OCI-M1 (cell line): ENCODE results near the gene LRMDA.
A peak's percentile ranks its signal among the peaks of the same experiment; 100 is the strongest.

Experiments used
- DNase-seq: peaks from one replicate; lab custom pipeline; 2025; lab: John Stamatoyannopoulos, UW

Gene LRMDA

DNA sequence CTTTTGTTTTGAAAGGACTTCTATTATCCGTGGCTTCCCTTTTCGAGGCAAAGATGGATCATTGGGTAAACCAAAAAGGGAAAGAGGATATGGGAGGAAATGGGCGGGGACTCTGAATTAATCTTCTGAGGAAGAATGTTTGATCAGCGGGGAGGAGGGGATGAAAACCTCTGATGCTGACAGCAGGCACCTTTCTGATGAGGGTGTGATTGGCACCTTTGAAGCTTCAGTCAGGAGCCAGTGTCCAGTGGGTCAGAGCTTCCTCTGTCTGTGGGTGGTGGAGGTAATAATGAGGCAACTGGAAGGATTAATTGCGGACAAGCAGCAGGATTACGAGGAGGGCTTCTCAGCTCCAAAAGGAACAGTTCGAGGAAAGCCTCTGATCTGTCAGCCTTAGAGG is 877.6 kb downstream of the LRMDA start:
- no peak for DNase-seq

DNA sequence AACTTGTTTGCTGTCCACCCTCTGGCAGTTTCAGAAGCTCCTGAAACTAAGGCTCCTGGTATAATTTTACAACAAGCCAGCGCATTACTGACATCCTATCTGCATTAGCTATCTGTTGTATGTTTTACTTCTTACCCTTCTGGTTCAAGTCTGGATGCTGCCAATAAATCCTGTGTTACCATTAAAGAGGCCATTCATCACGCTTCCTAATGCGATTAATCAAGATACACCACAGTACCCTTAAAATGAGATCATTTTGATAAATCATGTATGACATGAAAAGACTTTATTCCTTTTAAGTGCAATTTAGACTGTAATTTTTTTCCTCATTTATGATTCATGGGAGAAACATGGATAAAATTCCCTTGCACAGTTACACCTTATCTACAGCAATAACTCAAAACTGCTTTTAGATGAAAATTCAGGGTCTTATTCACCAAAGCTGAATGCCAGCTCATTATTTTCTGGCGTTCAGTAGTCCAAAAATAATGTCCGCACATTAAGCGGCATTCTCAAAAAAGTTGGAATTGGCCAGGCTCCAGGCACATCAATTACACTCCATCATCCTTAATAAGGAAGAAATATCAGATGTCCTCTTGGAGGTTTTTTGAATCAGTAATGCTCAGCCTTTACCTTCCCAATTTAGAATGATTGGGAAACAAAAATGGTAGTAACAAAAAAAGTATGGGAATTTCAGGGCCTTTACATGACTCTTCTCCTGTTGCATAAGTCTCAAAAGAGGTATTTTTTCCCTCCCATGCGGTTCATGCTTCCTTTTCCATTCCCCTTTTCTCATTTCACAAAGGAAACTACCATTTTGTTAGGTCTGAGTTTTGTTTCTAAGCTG is 878.5 kb downstream of the LRMDA start:
- DNase-seq: no peak

DNA sequence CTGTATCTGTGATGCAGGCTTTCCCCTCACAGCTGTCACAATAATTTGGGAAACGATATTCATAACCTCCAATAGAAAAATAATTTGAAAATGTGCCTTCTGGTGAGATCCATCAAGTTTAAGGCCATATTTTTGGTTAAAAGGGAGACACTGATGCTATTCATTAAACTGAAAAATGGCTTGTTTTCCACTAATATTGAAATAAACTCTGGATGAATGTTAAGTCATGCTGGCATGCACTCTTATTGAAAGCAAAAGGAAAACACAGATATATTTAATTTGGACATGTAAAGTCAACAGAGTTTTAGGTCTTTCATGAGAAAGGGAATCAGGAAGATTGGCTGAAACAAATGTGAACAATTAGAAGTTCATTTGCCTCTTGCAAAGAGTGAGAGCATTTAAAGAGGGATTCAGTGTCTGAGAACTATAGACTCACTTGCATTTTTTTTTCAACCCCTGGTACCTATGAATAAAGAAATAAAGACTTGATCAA is 879.2 kb downstream of the LRMDA start:
- DNase-seq: no peak

DNA sequence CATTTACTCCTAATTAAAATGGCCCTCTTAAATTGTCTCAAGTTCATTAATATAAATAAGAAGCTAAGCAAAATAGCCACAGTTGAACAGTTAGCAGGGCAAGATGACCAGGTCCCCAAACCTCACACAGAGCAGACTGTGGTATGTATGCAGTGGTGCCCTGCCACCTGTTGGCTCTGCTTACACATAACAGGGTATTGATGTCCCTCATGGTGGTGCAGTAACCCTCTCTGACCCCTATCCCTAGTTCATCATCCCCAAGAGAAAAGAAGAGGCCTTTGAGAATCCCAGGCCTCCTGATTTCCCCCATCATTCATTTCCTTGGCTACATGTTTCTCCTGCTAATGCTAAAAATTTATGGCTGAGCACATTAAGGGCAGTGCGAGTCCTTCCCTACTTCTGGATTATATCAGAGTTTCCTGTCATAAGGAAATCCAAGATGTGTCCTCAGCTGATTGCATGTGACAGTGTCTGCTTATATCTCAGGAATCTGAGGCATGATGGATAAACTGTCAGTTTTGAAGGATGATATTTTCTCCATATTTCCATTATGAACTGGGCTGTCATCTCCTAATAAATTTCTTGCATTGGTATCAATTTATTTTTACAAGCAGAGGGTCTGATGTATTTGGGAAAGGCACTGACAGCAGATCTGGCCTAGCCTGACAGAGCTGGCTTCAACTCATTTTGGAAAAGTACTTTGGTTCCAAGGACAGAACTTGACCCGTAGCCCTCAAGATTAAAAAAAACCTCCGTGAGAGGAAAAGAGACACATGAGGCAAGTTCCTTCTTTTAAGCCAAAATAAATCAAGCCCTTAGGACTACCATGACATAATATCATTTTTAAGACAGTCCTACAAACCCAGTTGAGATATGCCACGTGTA is 880.6 kb downstream of the LRMDA start:
- peak; percentile 33 for DNase-seq

DNA sequence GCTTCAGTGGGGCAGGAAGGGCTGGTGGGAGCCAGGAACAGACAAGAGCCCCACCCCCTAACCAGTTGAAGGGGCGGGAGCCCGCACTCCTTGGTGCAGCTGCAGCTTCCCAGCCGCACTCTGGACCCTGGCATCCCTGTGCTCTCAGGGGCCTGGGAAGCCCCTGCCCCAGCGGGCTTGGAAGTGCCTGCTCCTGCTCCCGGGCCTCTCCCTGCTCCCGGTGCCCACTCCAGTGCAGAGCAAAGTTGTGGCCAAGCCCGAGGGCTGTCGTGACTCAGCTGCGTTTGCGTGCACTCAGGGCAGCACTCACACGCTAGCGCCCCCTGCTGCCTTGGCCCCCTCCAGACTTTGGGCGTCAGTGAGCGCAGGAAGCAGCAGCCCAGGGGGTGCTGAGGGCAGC is 883.8 kb downstream of the LRMDA start:
- no peak for DNase-seq

DNA sequence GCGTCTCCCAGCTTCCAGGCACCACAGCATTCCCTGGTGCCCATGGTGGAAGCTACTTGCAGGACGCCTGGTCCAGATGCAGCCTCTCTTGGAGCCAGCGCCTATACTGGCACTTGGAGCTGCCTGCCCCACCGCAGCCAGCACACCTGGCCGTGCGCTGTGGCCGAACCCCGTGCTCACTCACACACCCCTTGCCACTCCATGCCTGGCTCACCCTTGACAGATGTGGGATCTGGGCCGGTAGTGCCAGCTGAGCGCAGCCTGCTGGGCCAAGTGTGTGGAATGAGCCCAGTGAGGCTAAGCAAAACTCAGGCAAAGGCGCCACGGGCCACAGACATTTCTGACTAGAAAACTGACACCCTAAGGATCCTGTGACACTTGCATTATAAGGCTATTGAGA is 884.8 kb downstream of the LRMDA start:
- DNase-seq: no peak

DNA sequence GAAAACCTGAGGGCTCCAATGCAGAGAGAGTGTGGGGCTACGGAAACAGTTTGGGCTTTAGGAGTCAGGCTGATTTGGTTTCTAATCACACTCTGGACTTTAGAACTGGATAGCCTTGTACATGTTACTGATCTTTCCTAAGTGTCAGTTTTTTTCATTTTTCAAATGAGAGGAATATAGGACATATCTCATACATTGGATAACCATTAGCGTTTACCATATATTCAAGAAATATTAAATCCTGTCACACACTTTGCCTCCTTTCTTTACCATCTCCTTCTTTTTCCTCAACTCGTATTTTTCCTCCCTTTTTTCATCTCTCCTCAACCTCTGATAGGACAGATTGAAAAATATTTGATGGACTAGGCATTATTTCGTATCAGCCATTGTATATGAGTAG is 885.7 kb downstream of the LRMDA start:
- DNase-seq: no peak

DNA sequence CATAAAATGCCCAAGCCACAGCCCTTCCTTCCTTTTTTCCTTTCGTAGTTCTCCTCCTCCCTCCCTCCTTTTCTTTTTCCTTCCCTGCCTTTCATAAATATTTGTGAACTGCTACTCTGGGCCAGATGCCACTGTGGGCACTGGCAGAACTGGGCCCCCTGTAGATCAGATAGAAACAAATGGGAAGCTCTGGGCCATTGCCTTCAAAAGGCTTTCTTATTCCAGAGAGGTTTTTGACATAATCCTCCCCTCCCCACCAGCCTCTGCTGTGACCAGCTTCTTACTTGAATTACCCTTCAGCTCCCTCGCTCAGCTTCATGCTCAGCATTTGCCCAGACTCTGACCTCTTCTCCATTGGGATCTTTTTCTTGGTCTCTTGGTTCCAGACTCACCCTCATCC is 886.8 kb downstream of the LRMDA start:
- no peak for DNase-seq

DNA sequence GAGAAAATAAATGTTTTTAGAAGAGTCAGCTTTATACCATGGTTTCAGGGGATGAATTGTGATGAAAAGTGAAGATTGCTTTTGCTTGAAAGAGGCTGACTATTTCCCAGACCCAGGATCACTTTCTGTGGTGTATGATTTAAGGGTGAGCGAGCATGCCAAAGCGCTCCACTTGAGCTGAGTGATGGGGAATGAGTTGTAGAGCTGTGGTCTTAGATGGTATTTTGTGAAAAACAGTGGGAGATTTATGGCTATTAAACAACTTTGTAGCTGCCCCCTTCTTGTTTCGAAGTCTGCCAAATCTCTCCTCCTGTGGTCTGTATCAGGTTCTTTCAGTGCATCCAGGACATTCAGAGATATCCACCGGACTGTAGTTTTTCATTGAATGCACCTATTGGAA is 888.2 kb downstream of the LRMDA start:
- no peak for DNase-seq

DNA sequence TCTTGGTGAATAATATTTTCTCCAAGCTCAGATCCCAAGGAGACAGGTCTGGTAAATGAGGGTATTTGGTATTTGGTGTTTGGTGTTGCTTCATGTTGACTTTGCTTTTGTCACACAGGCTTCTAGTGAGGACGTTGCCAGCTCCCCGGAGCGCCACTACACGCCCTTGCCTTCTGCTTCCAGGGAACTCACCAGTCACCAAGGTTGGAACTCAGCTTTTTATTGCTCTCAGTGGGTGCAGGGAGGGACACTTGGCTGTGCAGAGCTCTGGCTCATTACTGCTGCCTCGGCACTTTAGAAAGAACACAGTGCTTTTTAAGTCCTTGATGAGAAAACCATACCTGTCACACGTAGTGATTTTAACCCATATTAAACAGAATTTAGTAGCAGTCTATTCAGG is 892.9 kb downstream of the LRMDA start:
- no peak for DNase-seq

DNA sequence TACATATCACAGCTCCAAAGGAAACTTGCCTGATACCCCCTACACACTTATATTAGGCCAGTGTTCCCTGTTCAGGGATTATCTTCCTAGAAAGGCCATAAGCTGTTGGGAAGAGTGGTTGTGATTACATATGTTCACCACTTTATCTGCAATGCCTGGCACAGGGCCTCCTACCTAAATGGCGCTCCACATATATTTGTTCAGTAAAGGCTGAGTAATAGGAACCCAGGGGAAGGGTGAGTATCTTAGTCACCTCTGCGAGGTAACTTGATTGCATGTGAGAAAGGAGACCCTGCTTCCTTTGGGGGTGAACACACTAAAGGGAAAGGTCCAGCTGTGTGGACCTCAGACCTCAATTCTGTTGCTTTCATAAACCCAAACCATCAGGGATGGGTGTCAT is 896.0 kb downstream of the LRMDA start:
- DNase-seq: no peak

DNA sequence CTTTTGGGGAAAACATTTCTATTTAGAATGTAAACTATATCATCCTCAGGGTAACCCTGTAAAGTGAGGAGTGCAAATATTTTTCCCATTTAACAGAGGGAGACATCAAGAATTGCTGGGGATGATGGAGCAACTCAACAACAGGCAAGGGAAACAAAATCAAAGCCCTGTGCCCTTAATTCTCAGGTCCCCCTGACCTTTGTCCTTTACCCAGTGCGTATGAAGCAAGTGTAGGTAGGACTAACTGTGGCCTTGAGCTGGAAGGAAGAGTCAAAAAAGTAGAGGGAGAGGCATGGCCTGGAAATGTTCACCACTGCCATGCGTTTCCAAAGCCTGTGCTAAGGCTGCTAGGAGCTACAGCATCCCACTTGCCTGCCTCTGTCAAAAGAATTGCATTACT is 896.9 kb downstream of the LRMDA start:
- no peak for DNase-seq

DNA sequence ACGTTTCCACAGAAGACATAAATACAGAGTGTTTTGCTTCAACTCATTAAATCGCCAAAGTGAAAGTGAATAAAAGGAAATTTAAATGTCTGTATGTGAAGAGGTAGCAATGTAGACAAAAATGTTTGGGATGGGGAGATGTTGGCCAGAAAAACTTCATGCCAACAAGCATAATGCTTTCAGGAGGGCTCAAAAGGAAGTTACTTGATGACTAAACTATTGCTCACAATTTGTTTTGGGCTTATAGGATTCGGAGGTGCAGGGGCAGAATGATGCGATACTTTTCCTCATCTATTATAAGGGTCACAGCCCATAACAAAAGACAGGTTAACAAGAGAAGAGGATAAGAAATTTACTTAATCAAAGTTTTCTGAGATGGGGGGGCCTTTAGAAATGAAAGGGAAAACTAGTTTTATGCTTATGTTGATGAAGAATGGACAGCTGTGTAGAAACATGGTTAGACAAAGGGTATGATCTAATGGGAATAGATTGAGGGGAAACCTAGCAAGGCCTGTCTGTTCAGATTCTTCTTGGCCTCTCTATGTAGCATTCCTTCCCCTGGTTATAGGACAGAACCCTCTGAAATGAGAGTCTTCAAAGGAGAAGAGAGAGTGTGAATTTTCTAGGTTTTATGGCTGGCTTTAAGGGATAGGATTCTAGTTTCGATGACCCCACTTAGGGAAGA is 898.6 kb downstream of the LRMDA start:
- DNase-seq: no peak

DNA sequence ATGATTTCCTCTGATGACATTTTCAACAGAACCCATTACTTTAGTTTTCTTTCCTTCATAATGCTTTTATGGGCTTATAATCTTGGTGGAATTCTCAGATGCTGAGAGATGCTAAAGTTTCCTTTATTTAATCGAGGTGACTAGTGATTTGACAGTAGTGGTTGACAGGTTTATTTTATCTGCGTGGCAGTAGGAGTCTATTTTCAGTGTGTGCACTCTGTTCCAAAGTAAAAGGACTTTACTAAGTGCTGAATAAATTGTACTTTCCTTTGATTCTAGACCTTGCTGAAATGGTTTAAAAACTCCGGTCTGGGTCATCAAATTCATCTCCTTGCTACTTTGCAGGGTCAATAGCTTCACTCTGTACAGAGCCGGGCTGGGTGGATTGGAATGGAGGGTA is 900.3 kb downstream of the LRMDA start:
- DNase-seq: no peak

DNA sequence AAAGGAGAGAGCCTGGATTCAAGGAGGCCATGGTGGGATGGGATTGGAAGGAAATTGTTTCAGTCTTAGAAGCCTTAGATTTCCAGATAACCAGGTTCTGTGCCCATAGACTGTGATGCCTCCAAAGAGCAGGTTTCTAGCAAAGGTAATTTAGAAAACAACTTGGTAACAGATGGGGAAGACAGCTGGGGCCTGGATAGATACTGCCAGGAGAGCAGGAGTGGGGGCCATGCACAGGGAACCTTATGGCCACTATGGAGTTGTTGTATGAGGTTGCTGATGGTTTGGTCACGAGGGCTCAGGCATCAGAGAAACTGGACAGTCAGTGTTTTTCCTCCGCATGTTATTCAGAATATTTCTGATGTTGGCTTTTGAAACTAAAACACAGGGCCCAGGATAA is 901.9 kb downstream of the LRMDA start:
- DNase-seq: no peak

DNA sequence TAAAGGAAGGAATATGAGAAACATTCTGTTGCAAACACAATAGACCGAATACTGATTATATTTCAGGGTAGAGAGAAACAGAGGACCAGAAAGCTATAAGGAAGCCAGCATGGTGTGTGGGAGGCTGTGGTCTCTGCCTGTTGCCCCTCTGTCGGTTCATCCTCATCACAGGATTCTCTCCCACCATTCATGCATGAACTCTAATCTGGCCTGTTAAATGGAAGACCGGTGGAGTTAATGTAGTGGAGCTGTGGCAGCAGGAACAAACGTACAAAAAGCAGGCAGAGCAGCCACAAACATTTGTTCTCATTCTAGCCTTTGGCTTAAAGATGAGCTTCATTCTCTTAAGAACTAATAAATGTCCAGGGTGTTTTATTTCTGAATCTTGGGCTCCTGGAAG is 902.4 kb downstream of the LRMDA start:
- no peak for DNase-seq

DNA sequence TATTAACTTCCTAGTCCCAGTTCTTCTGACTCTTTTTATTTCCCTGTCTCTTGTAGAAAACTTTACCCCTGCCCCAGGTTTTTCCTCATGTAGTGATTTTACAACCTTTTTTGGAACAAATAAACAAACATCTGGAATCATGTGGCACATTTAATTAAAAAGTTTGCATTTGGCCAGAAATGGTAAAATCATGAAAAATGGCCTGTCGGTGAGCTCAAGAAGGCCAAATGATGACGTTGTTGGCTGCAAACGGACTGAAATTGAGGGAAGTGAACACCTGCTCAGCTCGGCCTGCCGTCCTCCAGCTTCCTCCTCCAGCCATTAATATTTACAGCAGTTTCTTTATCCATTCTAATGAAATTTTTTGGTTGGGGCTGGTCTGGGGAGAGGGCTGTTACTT is 902.8 kb downstream of the LRMDA start:
- no peak for DNase-seq

DNA sequence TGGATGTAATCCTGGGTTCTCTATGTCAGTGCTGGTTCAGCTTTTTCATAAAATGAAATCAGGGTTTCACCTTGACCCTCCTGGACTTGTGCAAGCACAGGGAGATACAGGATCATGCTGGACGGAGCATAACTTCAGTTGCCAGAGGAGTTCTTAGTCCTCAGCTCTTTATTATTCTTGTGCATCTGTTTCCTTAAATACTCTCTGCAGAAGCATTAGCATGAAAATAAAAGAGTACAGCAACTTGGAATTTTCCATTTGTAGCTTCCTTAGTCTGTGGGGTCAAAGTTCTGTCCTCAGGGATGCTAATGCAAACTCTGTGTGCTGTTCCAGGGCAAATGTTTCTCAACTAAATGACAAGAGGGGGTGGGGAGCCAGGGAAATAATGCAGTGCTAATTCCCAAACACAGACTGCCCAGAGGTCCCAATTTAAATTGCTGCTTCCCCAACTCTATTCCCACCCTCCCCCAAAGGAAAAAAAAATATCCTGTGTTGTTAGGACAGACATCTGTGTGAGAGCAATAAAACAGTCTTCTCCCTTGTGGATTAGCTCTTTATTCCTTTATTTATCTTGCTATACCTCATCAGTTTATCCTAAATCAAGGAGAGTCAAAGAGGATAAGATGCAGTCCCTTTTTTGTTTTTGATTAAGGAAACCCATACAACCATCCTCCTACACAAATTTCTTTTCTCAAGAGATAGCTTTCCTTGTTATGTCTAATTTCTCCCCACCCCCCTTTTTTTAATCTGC is 905.0 kb downstream of the LRMDA start:
- no peak for DNase-seq

DNA sequence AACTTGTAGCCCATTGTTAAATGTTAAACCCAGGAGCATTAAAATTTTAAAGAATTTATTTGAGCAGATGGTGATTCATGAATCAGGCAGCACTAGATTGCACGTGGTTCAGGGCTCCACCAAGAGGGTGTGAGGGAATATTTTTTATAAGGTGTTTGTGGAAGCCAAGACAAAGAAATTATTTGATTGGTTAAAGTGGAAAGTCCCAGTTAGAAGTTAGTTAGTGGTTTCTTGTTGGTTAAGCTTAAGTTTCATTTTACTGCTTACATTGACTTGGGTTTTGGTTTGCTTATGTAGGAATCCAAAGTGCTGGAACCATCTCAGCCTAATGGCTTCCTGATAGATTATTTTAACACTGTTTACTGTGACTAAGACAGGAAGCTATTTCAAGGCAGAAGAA is 906.2 kb downstream of the LRMDA start:
- no peak for DNase-seq

DNA sequence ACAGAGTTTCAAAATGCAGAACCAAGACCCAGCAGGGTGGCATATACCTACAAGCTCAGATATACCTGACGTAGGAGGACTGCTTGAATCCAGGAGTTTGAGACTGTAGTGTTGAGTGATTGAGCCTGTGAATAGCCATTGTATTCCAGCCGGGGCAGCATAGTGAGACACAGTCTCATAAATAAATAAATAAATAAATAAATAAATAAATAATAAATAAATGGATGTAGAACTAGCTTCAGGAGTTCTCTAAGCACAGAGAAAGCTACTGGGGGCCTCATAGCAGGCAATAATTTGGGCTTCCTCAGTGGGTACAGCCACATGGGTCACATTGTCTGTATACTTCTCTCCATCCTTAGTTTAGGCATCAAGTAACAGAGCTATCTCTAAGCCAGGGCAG is 906.8 kb downstream of the LRMDA start:
- DNase-seq: no peak

DNA sequence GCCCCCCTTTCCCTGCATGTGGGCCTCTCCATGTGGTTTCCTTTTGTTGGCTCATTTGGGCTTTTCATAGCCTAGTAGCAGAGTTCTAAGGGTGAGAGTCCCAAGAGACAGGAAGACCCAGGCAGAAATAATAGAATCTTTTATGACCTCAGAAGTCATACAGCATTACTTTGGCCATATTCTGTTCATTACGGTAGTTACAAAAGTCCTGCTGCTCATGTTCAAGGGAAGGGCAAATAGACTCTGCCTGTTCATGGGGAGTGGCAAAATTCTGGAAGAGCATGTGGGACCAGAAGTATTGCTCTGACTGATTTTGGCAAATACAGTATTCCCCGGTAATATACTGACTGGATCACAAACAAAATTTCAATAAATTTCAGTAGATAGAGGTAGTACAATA is 910.3 kb downstream of the LRMDA start:
- no peak for DNase-seq

DNA sequence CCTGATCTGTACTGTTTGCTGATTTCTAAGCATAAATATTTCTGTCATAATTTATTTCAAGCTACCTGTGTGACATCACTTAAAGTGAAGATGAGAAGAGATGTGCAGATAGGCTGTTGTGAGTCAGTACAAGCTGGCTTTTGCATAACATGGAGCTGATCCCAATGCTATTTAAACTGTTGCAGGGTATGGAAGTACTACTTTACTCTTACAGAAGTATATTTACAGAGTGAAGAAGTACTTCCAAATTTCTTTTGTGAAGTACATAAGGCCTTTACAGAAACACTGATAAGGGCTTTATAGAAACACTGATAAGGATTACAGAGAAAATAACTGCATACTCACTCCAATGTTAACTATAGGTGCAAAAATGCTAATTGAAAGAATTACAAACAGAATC is 911.6 kb downstream of the LRMDA start:
- no peak for DNase-seq
